CD4-positive, alpha-beta T cell treated with Interleukin-4 for 1 hour (primary cell): Measurements from ENCODE around the gene RIMBP2.

Experiments used
- DNase-seq, 2 donors: peaks; one replicate each; pipeline ENCODE4 v3.0.0-alpha.2; 2020 to 2022

Gene RIMBP2

GRCh38 chr12:130677957-130678558 is 38.0 kb downstream of the RIMBP2 start:
- DNase-seq: no peak

- DNase-seq: no peak
These were observed 40.3 kb downstream of the RIMBP2 start for GRCh38 chr12:130675791-130676190.

- DNase-seq: no peak
These were observed 41.0 kb downstream of the RIMBP2 start for GRCh38 chr12:130675121-130675520.

- DNase-seq: no peak
These were observed 41.4 kb downstream of the RIMBP2 start for GRCh38 chr12:130674676-130675075.

- no peak for DNase-seq
These were observed 42.9 kb downstream of the RIMBP2 start for GRCh38 chr12:130673036-130673705.

GRCh38 chr12:130672089-130672820 is 43.8 kb downstream of the RIMBP2 start:
- DNase-seq: no peak

- DNase-seq: no peak
These were observed 44.5 kb downstream of the RIMBP2 start for GRCh38 chr12:130671556-130671955.

GRCh38 chr12:130669797-130670196 is 46.3 kb downstream of the RIMBP2 start:
- no peak for DNase-seq

- no peak for DNase-seq
These were observed 46.9 kb downstream of the RIMBP2 start for GRCh38 chr12:130669205-130669557.

- no peak for DNase-seq
These were observed 47.6 kb downstream of the RIMBP2 start for GRCh38 chr12:130668286-130669204.

- DNase-seq: no peak
These were observed 48.6 kb downstream of the RIMBP2 start for GRCh38 chr12:130667421-130667960.

GRCh38 chr12:130666645-130667044 is 49.5 kb downstream of the RIMBP2 start:
- no peak for DNase-seq

- DNase-seq: no peak
These were observed 50.3 kb downstream of the RIMBP2 start for GRCh38 chr12:130665753-130666152.

GRCh38 chr12:130664772-130665171 is 51.3 kb downstream of the RIMBP2 start:
- DNase-seq: no peak

GRCh38 chr12:130664252-130664651 is 51.8 kb downstream of the RIMBP2 start:
- DNase-seq: no peak

GRCh38 chr12:130663514-130663913 is 52.6 kb downstream of the RIMBP2 start:
- no peak for DNase-seq

- no peak for DNase-seq
These were observed 54.4 kb downstream of the RIMBP2 start for GRCh38 chr12:130661486-130662255.

- no peak for DNase-seq
These were observed 55.0 kb downstream of the RIMBP2 start for GRCh38 chr12:130661059-130661458.

GRCh38 chr12:130658145-130658911 is 57.8 kb downstream of the RIMBP2 start:
- DNase-seq: no peak

GRCh38 chr12:130656411-130656810 is 59.7 kb downstream of the RIMBP2 start:
- no peak for DNase-seq

- no peak for DNase-seq
These were observed 60.2 kb downstream of the RIMBP2 start for GRCh38 chr12:130655881-130656280.
